SK-N-SH treated with all-trans-retinoic acid at 6 μM for 48 hours (cell line): Measurements from ENCODE around the gene STARD5.

ENCODE experiments used
- ATAC-seq: fragments of 200-7000 bp; cut with Tn5 transposase; 3 replicates; pipeline ENCODE4 v1.9.1; 2020; ENCODE audit warnings: mild to moderate bottlenecking, moderate library complexity
- ARNTL ChIP-seq: fragments of 450-650 bp; formaldehyde crosslinking; IDR thresholded peaks from 2 replicates; pipeline ENCODE4 v1.5.0; 2020; ENCODE audit warnings: low read depth, mild to moderate bottlenecking, moderate library complexity, borderline replicate concordance
- BACH2 ChIP-seq: fragments of 250-450 bp; sonication (Bioruptor Pico); IDR thresholded peaks from 2 replicates; pipeline ENCODE4 v1.9.0; 2021; ENCODE audit warnings: mild to moderate bottlenecking, borderline replicate concordance
- CREB5 ChIP-seq: fragments of 250-450 bp; sonication (Bioruptor Pico); IDR thresholded peaks from 2 replicates; pipeline ENCODE4 v1.5.1; 2020; ENCODE audit warnings: low read depth, mild to moderate bottlenecking, moderate library complexity
- CSDC2 ChIP-seq: fragments of 250-450 bp; sonication (Bioruptor Pico); IDR thresholded peaks from 2 replicates; pipeline ENCODE4 v1.5.0; 2020; ENCODE audit warnings: mild to moderate bottlenecking, moderate library complexity
- CSRNP3 ChIP-seq: fragments of 250-450 bp; sonication (Bioruptor Pico); IDR thresholded peaks from 2 replicates; pipeline ENCODE4 v1.5.1; 2021; ENCODE audit warnings: mild to moderate bottlenecking, moderate library complexity
- ESRRG ChIP-seq: fragments of 250-450 bp; sonication (Bioruptor Pico); IDR thresholded peaks from 2 replicates; pipeline ENCODE4 v1.6.1; 2021; ENCODE audit warnings: mild to moderate bottlenecking
- GLIS3 ChIP-seq: fragments of 250-450 bp; sonication (Bioruptor Pico); IDR thresholded peaks from 2 replicates; pipeline ENCODE4 v1.5.0; 2020; ENCODE audit warnings: mild to moderate bottlenecking, moderate library complexity
- ISL1 ChIP-seq: fragments of 250-450 bp; sonication (Bioruptor Pico); IDR thresholded peaks from 2 replicates; pipeline ENCODE4 v2.1.2; 2022; ENCODE audit warnings: mild to moderate bottlenecking, moderate library complexity
- PPARA ChIP-seq: fragments of 250-450 bp; sonication (Bioruptor Pico); IDR thresholded peaks from 2 replicates; pipeline ENCODE4 v1.5.0; 2020; ENCODE audit warnings: mild to moderate bottlenecking, borderline replicate concordance
- RARB ChIP-seq: fragments of 250-450 bp; sonication (Bioruptor Pico); IDR thresholded peaks from 2 replicates; pipeline ENCODE4 v1.8.0; 2021; ENCODE audit warnings: mild to moderate bottlenecking, moderate library complexity
- SNAI2 ChIP-seq: fragments of 250-450 bp; sonication (Bioruptor Pico); IDR thresholded peaks from 2 replicates; pipeline ENCODE4 v1.5.0; 2020; ENCODE audit warnings: mild to moderate bottlenecking, moderate library complexity
- TCF4 ChIP-seq: fragments of 250-450 bp; sonication (Bioruptor Pico); IDR thresholded peaks from 2 replicates; pipeline ENCODE4 v1.8.0; 2021; ENCODE audit warnings: mild to moderate bottlenecking, moderate library complexity, borderline replicate concordance
- TOX ChIP-seq: fragments of 250-450 bp; sonication (Bioruptor Pico); IDR thresholded peaks from 2 replicates; pipeline ENCODE4 v1.8.0; 2021; ENCODE audit warnings: mild to moderate bottlenecking, moderate library complexity, borderline replicate concordance
- ZC3H10 ChIP-seq: fragments of 250-450 bp; sonication (Bioruptor Pico); IDR thresholded peaks from 2 replicates; pipeline ENCODE4 v1.5.1; 2021; ENCODE audit warnings: mild to moderate bottlenecking, moderate library complexity
- ZFP3 ChIP-seq: fragments of 250-450 bp; sonication (Bioruptor Pico); IDR thresholded peaks from 2 replicates; pipeline ENCODE4 v1.5.0; 2020; ENCODE audit warnings: mild to moderate bottlenecking, moderate library complexity
- ZFP30 ChIP-seq: fragments of 450-650 bp; formaldehyde crosslinking; IDR thresholded peaks from 2 replicates; pipeline ENCODE4 v1.5.0; 2022; ENCODE audit warnings: mild to moderate bottlenecking, moderate library complexity
- ZNF565 ChIP-seq: fragments of 450-650 bp; formaldehyde crosslinking; conservative IDR thresholded peaks from 2 replicates; pipeline ENCODE4 v1.5.0; 2020; ENCODE audit warnings: low read depth, mild to moderate bottlenecking, moderate library complexity
- TF ChIP-seq, protein P1 (sequence below): fragments of 250-450 bp; sonication (Bioruptor Pico); IDR thresholded peaks from 2 replicates; pipeline ENCODE4 v1.5.0; 2020; ENCODE audit warnings: mild to moderate bottlenecking, moderate library complexity
- TF ChIP-seq, protein P2 (sequence below): fragments of 250-450 bp; sonication (Bioruptor Pico); IDR thresholded peaks from 2 replicates; pipeline ENCODE4 v1.8.0; 2021; ENCODE audit warnings: low read depth, mild to moderate bottlenecking, moderate library complexity, borderline replicate concordance
- TF ChIP-seq, protein P3 (sequence below): fragments of 250-450 bp; sonication (Bioruptor Pico); IDR thresholded peaks from 2 replicates; pipeline ENCODE4 v1.8.0; 2020; ENCODE audit warnings: mild to moderate bottlenecking, moderate library complexity, borderline replicate concordance

Gene STARD5

DNA sequence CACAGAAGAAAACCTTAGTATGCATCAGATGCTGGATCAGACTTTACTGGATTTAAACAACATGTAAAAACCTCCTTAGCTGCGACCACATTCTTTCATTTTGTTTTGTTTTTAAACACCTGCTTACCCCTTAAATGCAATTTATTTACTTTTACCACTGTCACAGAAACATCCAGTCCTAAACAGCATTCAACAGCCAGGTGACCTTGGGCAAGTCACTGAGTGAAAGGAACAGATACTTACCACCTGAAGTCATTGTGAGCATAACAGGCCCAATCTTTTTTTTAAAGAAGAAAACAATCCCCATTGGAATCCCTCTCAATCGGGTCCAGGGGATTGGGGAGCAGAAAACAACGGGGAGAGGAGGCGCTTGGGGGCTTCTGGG is 390 bp downstream of the STARD5 start:
- TF ChIP-seq ZNF565 (CRISPR knock-in tag) (no peak), ARNTL (CRISPR knock-in tag) (no peak)
- TF ChIP-seq, all 23 proteins: peak for 0
- ATAC-seq: peak; percentile 2

- ATAC-seq: no peak
- TF ChIP-seq, protein P1, sequence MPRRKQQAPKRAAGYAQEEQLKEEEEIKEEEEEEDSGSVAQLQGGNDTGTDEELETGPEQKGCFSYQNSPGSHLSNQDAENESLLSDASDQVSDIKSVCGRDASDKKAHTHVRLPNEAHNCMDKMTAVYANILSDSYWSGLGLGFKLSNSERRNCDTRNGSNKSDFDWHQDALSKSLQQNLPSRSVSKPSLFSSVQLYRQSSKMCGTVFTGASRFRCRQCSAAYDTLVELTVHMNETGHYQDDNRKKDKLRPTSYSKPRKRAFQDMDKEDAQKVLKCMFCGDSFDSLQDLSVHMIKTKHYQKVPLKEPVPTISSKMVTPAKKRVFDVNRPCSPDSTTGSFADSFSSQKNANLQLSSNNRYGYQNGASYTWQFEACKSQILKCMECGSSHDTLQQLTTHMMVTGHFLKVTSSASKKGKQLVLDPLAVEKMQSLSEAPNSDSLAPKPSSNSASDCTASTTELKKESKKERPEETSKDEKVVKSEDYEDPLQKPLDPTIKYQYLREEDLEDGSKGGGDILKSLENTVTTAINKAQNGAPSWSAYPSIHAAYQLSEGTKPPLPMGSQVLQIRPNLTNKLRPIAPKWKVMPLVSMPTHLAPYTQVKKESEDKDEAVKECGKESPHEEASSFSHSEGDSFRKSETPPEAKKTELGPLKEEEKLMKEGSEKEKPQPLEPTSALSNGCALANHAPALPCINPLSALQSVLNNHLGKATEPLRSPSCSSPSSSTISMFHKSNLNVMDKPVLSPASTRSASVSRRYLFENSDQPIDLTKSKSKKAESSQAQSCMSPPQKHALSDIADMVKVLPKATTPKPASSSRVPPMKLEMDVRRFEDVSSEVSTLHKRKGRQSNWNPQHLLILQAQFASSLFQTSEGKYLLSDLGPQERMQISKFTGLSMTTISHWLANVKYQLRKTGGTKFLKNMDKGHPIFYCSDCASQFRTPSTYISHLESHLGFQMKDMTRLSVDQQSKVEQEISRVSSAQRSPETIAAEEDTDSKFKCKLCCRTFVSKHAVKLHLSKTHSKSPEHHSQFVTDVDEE (CRISPR knock-in tag): no peak
- TF ChIP-seq ZFP3 (CRISPR knock-in tag) (no peak), ZNF565 (CRISPR knock-in tag) (no peak), ZFP30 (CRISPR knock-in tag) (no peak), CSDC2 (CRISPR knock-in tag) (no peak), ISL1 (CRISPR knock-in tag) (no peak), TCF4 (no peak), CSRNP3 (CRISPR knock-in tag) (no peak), RARB (no peak), BACH2 (CRISPR knock-in tag) (no peak), ZC3H10 (no peak), ESRRG (no peak), SNAI2 (CRISPR knock-in tag) (no peak)
- TF ChIP-seq, protein P2, sequence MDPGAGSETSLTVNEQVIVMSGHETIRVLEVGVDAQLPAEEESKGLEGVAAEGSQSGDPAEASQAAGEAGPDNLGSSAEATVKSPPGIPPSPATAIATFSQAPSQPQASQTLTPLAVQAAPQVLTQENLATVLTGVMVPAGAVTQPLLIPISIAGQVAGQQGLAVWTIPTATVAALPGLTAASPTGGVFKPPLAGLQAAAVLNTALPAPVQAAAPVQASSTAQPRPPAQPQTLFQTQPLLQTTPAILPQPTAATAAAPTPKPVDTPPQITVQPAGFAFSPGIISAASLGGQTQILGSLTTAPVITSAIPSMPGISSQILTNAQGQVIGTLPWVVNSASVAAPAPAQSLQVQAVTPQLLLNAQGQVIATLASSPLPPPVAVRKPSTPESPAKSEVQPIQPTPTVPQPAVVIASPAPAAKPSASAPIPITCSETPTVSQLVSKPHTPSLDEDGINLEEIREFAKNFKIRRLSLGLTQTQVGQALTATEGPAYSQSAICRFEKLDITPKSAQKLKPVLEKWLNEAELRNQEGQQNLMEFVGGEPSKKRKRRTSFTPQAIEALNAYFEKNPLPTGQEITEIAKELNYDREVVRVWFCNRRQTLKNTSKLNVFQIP (CRISPR knock-in tag): no peak
Observed at GRCh38 chr15:81322676-81323253, 1.2 kb downstream of the STARD5 start.

DNA sequence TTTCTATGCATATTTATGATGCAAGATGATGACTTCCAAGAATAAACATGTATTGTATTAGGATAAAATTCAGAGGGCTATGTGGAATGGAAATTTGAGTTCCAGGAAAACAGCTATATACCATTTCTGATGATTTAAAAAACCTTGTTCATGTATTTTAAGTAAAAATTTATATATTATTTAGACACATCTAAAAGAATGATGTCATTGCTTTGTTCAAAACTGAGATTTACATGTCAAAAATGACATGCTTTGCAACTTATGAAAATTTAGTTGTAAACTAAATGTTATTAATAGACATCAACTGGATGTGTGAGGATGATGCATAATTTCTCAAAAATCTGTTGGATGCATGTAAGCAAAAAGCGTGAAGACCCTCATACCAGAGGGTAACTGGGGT is 2.3 kb downstream of the STARD5 start:
- ATAC-seq: no peak
- TF ChIP-seq GLIS3 (CRISPR knock-in tag): no peak
- no peak for TF ChIP-seq PPARA (CRISPR knock-in tag)
- TF ChIP-seq, protein P3, sequence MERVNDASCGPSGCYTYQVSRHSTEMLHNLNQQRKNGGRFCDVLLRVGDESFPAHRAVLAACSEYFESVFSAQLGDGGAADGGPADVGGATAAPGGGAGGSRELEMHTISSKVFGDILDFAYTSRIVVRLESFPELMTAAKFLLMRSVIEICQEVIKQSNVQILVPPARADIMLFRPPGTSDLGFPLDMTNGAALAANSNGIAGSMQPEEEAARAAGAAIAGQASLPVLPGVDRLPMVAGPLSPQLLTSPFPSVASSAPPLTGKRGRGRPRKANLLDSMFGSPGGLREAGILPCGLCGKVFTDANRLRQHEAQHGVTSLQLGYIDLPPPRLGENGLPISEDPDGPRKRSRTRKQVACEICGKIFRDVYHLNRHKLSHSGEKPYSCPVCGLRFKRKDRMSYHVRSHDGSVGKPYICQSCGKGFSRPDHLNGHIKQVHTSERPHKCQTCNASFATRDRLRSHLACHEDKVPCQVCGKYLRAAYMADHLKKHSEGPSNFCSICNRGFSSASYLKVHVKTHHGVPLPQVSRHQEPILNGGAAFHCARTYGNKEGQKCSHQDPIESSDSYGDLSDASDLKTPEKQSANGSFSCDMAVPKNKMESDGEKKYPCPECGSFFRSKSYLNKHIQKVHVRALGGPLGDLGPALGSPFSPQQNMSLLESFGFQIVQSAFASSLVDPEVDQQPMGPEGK (CRISPR knock-in tag): no peak
- TF ChIP-seq CREB5 (CRISPR knock-in tag): no peak
- TF ChIP-seq CSRNP3 (CRISPR knock-in tag): no peak
- no peak for TF ChIP-seq TOX (CRISPR knock-in tag)
- no peak for TF ChIP-seq ESRRG
- no peak for TF ChIP-seq ZNF565 (CRISPR knock-in tag)
